Esophagus muscularis mucosa (tissue), 4 donors: ENCODE measurements around the gene PRDM15. TPM values are rescaled to one million over a fixed set of nuclear protein-coding genes. Genes with fewer than 3 reads are reported as not detected.

Experiments used
- DNase-seq: peaks from one replicate; pipeline ENCODE4 v3.0.0-alpha.2; 2017; ENCODE audit errors: extremely low spot score
- H3K27ac ChIP-seq, 4 donors: fragments of 200-600 bp; sonication (generic); replicated peaks in 1 of 4; 1 replicate in 3 of 4; 2 replicates in 1 of 4; pipeline ENCODE4 v1.5.1; 2016 to 2019; ENCODE audit warnings: mild to moderate bottlenecking in 1 of 4
- H3K27me3 ChIP-seq, 4 donors: fragments of 200-600 bp; sonication (generic); one replicate each; pipeline versions ENCODE4 v1.5.1 to v1.6.0; 2016 to 2019
- H3K36me3 ChIP-seq, 4 donors: fragments of 200-600 bp; sonication (generic); one replicate each; pipeline ENCODE4 v1.5.1; 2016 to 2019
- H3K4me1 ChIP-seq, 4 donors: fragments of 200-600 bp; sonication (generic); one replicate each; pipeline ENCODE4 v1.5.1; 2016 to 2019
- H3K4me3 ChIP-seq, 4 donors: fragments of 200-600 bp; sonication (generic); 1 replicate in 2 of 4; 2 replicates in 2 of 4; pipeline ENCODE4 v1.5.1; 2016 to 2019; ENCODE audit warnings: mild to moderate bottlenecking in 4 of 4, moderate library complexity in 1 of 4
- H3K9me3 ChIP-seq, 4 donors: fragments of 200-600 bp; sonication (generic); 1 replicate in 3 of 4; 2 replicates in 1 of 4; pipeline ENCODE4 v1.5.1; 2016 to 2019
- EP300 ChIP-seq: sonication (generic); formaldehyde crosslinking; IDR thresholded peaks from one replicate; pipeline ENCODE4 v1.6.1; 2017; ENCODE audit warnings: antibody characterized with exemption
- POLR2A ChIP-seq: fragments of 450-650 bp; IDR thresholded peaks from one replicate; pipeline ENCODE4 v1.6.1; 2017; ENCODE audit warnings: antibody characterized with exemption, moderate library complexity, mild to moderate bottlenecking, low read depth
- POLR2AphosphoS5 ChIP-seq, 2 donors: sonication (generic); formaldehyde crosslinking; IDR thresholded peaks; one replicate each; pipeline ENCODE4 v1.6.1; 2017; ENCODE audit warnings: antibody characterized with exemption in 2 of 2
- WGBS: methylation state at CpG from one replicate; pipeline ENCODE4 v1.1.5; 2018; 5-methylcytosine and 5-hydroxymethylcytosine counted together
- intact Hi-C: fragments of 100-400 bp; cut with DNase I; formaldehyde crosslinking; loops from one replicate; pipeline ENCODE4 v1.15.1; 2023
- total RNA-seq, 4 donors: library from RNA; depleted of rRNA; stranded (reverse); fragments of >200 nt; gene quantifications; one replicate each; pipeline versions ENCODE4 v1.1.0 to v1.2.1, GENCODE V29; 2016
- TF ChIP-seq, protein P1 (sequence below), 3 experiments: fragments of 200-600 bp in 2 of 3; fragments of 450-650 bp in 1 of 3; sonication (generic) in 2 of 3; IDR thresholded peaks; one replicate each; pipeline ENCODE4 v1.5.1; 2017 to 2019; ENCODE audit warnings: antibody characterized with exemption in 3 of 3, mild to moderate bottlenecking in 2 of 3, moderate library complexity in 1 of 3

PRDM15 gene
- total RNA-seq, 4 donors from 2014 or later, result 5.0 to 6.3 (median 5.4) TPM

DNA sequence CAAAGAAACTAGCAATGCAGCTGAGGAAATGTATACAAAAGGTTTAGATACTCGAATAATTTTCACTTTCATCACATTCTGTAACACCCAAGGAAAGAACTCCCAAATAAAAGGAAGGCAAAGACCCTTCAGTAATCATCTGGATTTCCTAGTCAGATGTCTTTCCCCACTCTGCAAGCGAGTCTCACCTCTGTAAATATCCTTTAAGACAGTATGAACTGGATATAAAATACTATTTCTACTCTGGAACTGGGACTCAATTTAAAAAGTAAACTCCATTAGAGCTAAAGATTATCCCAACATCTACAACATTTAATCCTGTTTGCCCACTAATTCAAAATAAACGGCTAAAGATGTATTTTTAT, 47.6 kb upstream of the PRDM15 start:
- Histone ChIP-seq H3K27me3 (no peaks in the 10 kb centered on the region), H3K9me3 (no peaks in the 10 kb centered on the region), H3K36me3 (no peaks in the 10 kb centered on the region), H3K4me1 (peaks cover 29 to 71% (median 41%) of the 10 kb centered on the region in 4 donors), H3K27ac (peak overlapping the region; percentile 76 to 84 (median 80)), H3K4me3 (peak overlapping the region; percentile 47 to 60 (median 48))
- no peak for TF ChIP-seq EP300
- TF ChIP-seq, protein P1, sequence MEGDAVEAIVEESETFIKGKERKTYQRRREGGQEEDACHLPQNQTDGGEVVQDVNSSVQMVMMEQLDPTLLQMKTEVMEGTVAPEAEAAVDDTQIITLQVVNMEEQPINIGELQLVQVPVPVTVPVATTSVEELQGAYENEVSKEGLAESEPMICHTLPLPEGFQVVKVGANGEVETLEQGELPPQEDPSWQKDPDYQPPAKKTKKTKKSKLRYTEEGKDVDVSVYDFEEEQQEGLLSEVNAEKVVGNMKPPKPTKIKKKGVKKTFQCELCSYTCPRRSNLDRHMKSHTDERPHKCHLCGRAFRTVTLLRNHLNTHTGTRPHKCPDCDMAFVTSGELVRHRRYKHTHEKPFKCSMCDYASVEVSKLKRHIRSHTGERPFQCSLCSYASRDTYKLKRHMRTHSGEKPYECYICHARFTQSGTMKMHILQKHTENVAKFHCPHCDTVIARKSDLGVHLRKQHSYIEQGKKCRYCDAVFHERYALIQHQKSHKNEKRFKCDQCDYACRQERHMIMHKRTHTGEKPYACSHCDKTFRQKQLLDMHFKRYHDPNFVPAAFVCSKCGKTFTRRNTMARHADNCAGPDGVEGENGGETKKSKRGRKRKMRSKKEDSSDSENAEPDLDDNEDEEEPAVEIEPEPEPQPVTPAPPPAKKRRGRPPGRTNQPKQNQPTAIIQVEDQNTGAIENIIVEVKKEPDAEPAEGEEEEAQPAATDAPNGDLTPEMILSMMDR (IDR thresholded peaks at IDR 0.05), result no peak
- no peak for DNase-seq
- WGBS, result 23% methylated on average over 3 of the region's 3 CpGs
- intact Hi-C loops, result no loop called here

DNA sequence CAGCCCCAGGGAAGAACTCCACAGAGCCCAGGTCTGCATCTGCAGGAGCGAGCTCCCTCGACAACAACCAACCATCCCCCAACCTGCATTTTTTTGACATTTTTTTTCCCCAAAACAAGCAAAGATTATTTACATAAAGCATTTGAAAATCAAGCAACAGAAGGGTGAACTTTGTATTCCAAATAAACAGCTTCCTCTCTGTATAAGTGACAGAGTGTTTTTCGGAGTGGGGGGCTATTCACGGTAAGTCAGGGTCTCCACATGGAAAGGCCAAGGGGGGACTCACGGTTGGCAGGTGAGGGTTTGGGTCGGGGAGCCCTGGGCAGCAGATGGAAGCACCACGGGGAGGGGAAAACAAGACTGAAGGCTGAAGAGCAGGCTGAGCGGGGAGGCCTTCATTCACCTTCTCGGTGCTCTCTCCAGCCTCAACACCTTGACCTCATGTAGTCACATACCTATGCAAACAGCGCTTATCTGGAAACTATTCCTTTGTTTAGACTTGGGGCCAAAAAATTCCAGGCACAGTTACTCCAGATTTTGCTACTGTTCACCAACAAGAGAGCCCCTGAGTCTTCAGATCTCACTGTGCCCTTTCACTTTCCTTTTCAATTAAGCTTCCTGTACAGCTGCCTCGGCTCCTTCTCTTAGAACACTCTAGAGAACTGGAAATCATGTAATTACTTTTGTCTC, 47.1 kb upstream of the PRDM15 start:
- H3K9me3 ChIP-seq, result no peaks in the 10 kb centered on the region
- DNase-seq, result no peak
- peak overlapping the region; percentile 47 to 60 (median 48) for H3K4me3 ChIP-seq
- H3K36me3 ChIP-seq, result no peaks in the 10 kb centered on the region
- peak overlapping the region; percentile 76 to 84 (median 80) for H3K27ac ChIP-seq
- intact Hi-C loops, result no loop called here
- WGBS, result 34% methylated on average over 11 of the region's 11 CpGs
- TF ChIP-seq POLR2A, result no peak
- TF ChIP-seq, protein P1 (IDR thresholded peaks at IDR 0.05), result no peak
- peak in 1 of 2 donors; percentile 6 for TF ChIP-seq POLR2AphosphoS5 (IDR thresholded peaks at IDR 0.05)
- TF ChIP-seq EP300, result no peak
- no peaks in the 10 kb centered on the region for H3K27me3 ChIP-seq
- peaks cover 31 to 75% (median 42%) of the 10 kb centered on the region in 4 donors for H3K4me1 ChIP-seq

DNA sequence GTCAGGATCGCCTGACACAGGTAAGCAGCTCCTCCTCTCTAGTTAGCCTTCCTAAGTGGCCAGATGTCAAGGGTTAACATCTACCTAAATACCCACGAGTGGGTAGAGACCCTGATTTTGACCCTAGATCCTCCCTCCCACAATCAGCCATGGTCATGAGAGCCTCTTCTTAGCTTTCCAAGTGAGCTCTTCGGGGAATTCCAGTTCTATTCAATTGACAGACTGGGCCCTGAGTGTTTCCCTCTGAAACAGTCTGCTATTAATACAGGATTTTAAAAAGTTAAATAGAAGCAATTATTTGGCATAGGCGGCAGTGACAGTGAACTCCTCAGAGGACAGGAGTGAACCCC, 46.6 kb upstream of the PRDM15 start:
- DNase-seq, result no peak
- whole genome bisulfite sequencing, result 71% methylated on average over 4 of the region's 4 CpGs
- Histone ChIP-seq H3K27ac (peak overlapping the region; percentile 76 to 84 (median 80)), H3K4me1 (peaks cover 33 to 79% (median 43%) of the 10 kb centered on the region in 4 donors), H3K27me3 (no peaks in the 10 kb centered on the region), H3K9me3 (no peaks in the 10 kb centered on the region), H3K36me3 (no peaks in the 10 kb centered on the region), H3K4me3 (peak overlapping the region; percentile 47 to 60 (median 48))
- intact Hi-C loops, result no loop called here
- TF ChIP-seq, protein P1 (IDR thresholded peaks at IDR 0.05), result no peak
- no peak for TF ChIP-seq POLR2A
- no peak for TF ChIP-seq POLR2AphosphoS5 (IDR thresholded peaks at IDR 0.05)
- TF ChIP-seq EP300, result no peak

DNA sequence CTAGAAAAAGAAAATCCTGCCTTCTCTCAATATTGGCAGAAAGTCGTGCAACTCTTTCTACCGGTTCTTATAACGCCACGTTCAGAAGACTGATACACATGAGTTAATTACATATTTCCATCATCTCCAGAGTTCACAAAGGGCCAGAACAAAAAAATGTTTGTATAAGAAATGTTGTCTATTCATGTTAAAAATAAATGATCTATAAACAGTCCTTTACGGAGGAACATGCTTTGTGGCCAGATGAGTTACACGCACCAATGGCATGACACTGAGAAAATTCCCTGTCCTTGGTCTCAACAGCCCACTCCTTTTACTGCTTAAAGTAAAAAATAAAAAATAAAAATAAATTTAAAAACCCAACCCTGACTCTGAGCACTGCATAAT, 45.2 kb upstream of the PRDM15 start:
- DNase-seq, result no peak
- WGBS, result 69% methylated on average over 6 of the region's 6 CpGs
- intact Hi-C loops, result no loop called here
- Histone ChIP-seq H3K36me3 (peaks cover 0 to 7% (median 0%) of the 10 kb centered on the region in 4 donors), H3K4me3 (peak overlapping the region in 1 of 4 donors; percentile 18), H3K9me3 (no peaks in the 10 kb centered on the region), H3K27ac (peak overlapping the region; percentile 67 to 84 (median 76)), H3K27me3 (no peaks in the 10 kb centered on the region), H3K4me1 (peaks cover 33 to 73% (median 41%) of the 10 kb centered on the region in 4 donors)
- no peak for TF ChIP-seq EP300
- TF ChIP-seq POLR2AphosphoS5 (IDR thresholded peaks at IDR 0.05), result no peak
- no peak for TF ChIP-seq POLR2A
- TF ChIP-seq, protein P1 (IDR thresholded peaks at IDR 0.05), result no peak
